K562 (cell line): ENCODE measurements around the gene SOX12. TPM values are rescaled to one million over a fixed set of nuclear protein-coding genes. Genes with fewer than 3 reads are reported as not detected.

Experiments
- ARHGAP35 ChIP-seq: fragments of 450-650 bp; IDR thresholded peaks from 2 replicates; pipeline ENCODE4 v1.6.1; 2018; ENCODE audit not compliant: partially characterized antibody
- ATF2 ChIP-seq: sonication (generic); formaldehyde crosslinking; IDR thresholded peaks from 2 replicates; pipeline ENCODE4 v1.8.1; 2022; ENCODE audit warnings: missing genetic modification reagents
- CEBPG ChIP-seq, 3 experiments: fragments of 200-800 bp in 1 of 3; sonication (Bioruptor generic) in 1 of 3; sonication (generic) in 1 of 3; formaldehyde crosslinking in 1 of 3; IDR thresholded peaks in 2 of 3; conservative IDR thresholded peaks in 1 of 3; 2 replicates each; pipeline versions ENCODE4 v1.6.1 to v1.8.0; 2016 to 2022; ENCODE audit warnings: missing compliant biosample characterization in 2 of 3, missing genetic modification characterization in 2 of 3, mild to moderate bottlenecking in 1 of 3, missing genetic modification reagents in 1 of 3
- ETV1 ChIP-seq: fragments of 450-650 bp; conservative IDR thresholded peaks from 2 replicates; pipeline ENCODE4 v1.6.1; 2016; ENCODE audit warnings: missing genetic modification characterization, control low read depth, low read depth, missing compliant biosample characterization
- HIVEP1 ChIP-seq: fragments of 250-450 bp; sonication (Bioruptor Pico); IDR thresholded peaks from 2 replicates; pipeline ENCODE4 v1.4.0; 2020; ENCODE audit warnings: mild to moderate bottlenecking
- HSF4 ChIP-seq: fragments of 250-450 bp; sonication (Bioruptor Pico); IDR thresholded peaks from 2 replicates; pipeline ENCODE4 v2.1.2; 2022; ENCODE audit warnings: mild to moderate bottlenecking, moderate library complexity, borderline replicate concordance
- KDM5B ChIP-seq: fragments of 200-600 bp; sonication (generic); IDR thresholded peaks from 2 replicates; pipeline ENCODE4 v1.6.1; 2012; ENCODE audit warnings: low read depth, mild to moderate bottlenecking, moderate library complexity, low read length, control low read depth, inconsistent platforms; ENCODE audit not compliant: insufficient replicate concordance
- KLF6 ChIP-seq: fragments of 250-450 bp; sonication (Bioruptor Pico); IDR thresholded peaks from 2 replicates; pipeline ENCODE4 v1.4.0; 2020; ENCODE audit warnings: mild to moderate bottlenecking, moderate library complexity, borderline replicate concordance
- L3MBTL2 ChIP-seq: fragments of 450-650 bp; IDR thresholded peaks from 2 replicates; pipeline ENCODE4 v1.6.1; 2016; ENCODE audit warnings: mild to moderate bottlenecking, moderate library complexity
- MBD2 ChIP-seq: sonication (generic); IDR thresholded peaks from 2 replicates; pipeline ENCODE4 v1.6.1; 2016; ENCODE audit warnings: low read depth, borderline replicate concordance
- MYC ChIP-seq, 2 experiments: fragments of 250-450 bp in 1 of 2; sonication (Bioruptor Pico) in 1 of 2; IDR thresholded peaks; 2 replicates each; pipeline versions ENCODE4 v1.5.1 to v1.6.1; 2012 to 2021; ENCODE audit warnings: low read depth in 2 of 2, borderline replicate concordance in 1 of 2, improper control_type of control experiment in 1 of 2, low read length in 1 of 2, mild to moderate bottlenecking in 1 of 2, moderate library complexity in 1 of 2
- NCOR1 ChIP-seq: fragments of 450-650 bp; IDR thresholded peaks from 2 replicates; pipeline ENCODE4 v1.6.1; 2016; ENCODE audit warnings: mild to moderate bottlenecking, moderate library complexity
- NFRKB ChIP-seq: fragments of 450-650 bp; IDR thresholded peaks from 2 replicates; pipeline ENCODE4 v1.6.1; 2016; ENCODE audit warnings: low read depth
- NFXL1 ChIP-seq: fragments of 450-650 bp; formaldehyde crosslinking; IDR thresholded peaks from 2 replicates; pipeline ENCODE4 v1.4.0; 2021; ENCODE audit warnings: mild to moderate bottlenecking
- PBX2 ChIP-seq, 2 experiments: IDR thresholded peaks in 1 of 2; conservative IDR thresholded peaks in 1 of 2; 2 replicates each; pipeline ENCODE4 v1.6.1; 2016; ENCODE audit warnings: low read depth in 2 of 2, mild to moderate bottlenecking in 1 of 2, missing compliant biosample characterization in 1 of 2, missing genetic modification characterization in 1 of 2, moderate library complexity in 1 of 2
- PHF8 ChIP-seq: fragments of 200-600 bp; sonication (generic); IDR thresholded peaks from 2 replicates; pipeline ENCODE4 v1.6.1; 2012; ENCODE audit warnings: mixed run types, mild to moderate bottlenecking, inconsistent platforms, low read length, moderate library complexity, borderline replicate concordance
- RBM34 ChIP-seq: fragments of 200-400 bp; formaldehyde crosslinking; IDR thresholded peaks from 2 replicates; pipeline ENCODE4 v1.6.1; 2018; ENCODE audit warnings: low read length, borderline replicate concordance; ENCODE audit not compliant: insufficient read depth
- SIRT6 ChIP-seq: IDR thresholded peaks from one replicate; pipeline ENCODE4 v1.6.1; 2012; ENCODE audit warnings: low read depth, mild to moderate bottlenecking, control low read depth, inconsistent platforms, low read length, moderate library complexity
- SMAD1 ChIP-seq: fragments of 150-350 bp; IDR thresholded peaks from 2 replicates; pipeline ENCODE4 v1.6.1; 2014; ENCODE audit warnings: low read length, low read depth; ENCODE audit not compliant: partially characterized antibody
- TEAD1 ChIP-seq, 2 experiments: fragments of 450-650 bp in 1 of 2; sonication (generic) in 1 of 2; formaldehyde crosslinking; IDR thresholded peaks; 2 replicates each; pipeline versions ENCODE4 v1.4.0 to v1.8.0; 2020 to 2022; ENCODE audit warnings: mild to moderate bottlenecking in 2 of 2, missing genetic modification reagents in 1 of 2
- ZFP1 ChIP-seq: fragments of 450-650 bp; formaldehyde crosslinking; IDR thresholded peaks from 2 replicates; pipeline ENCODE4 v1.4.0; 2020; ENCODE audit warnings: mild to moderate bottlenecking, mixed read lengths
- ZNF583 ChIP-seq: fragments of 250-450 bp; sonication (Bioruptor Pico); IDR thresholded peaks from 2 replicates; pipeline ENCODE4 v1.4.0; 2020
- polyA plus RNA-seq, 8 experiments: library from polyadenylated mRNA; depleted of rRNA in 4 of 8; stranded (reverse) in 5 of 8; unstranded in 3 of 8; fragments of >200 nt; fragmentation: Nextera tagmentation in 2 of 8; fragmentation: Illumina TruSeq in 1 of 8; extraction: Ambion mirVana in 2 of 8; extraction: Trizol in 1 of 8; gene quantifications; 2 replicates each; pipeline versions ENCODE4 v1.2.1 to v1.2.3, GENCODE V29; 2011 to 2014; ENCODE audit warnings: inconsistent platforms in 1 of 8, missing spikeins in 1 of 8
- total RNA-seq, 7 experiments: library from RNA; depleted of rRNA in 6 of 7; stranded (reverse); fragments of >200 nt in 6 of 7; fragmentation: Illumina TruSeq in 2 of 7; extraction: Trizol in 2 of 7; gene quantifications; 2 replicates each; pipeline versions ENCODE4 v1.2.1 to v1.2.3, GENCODE V29; 2011 to 2021; ENCODE audit warnings: low replicate concordance in 1 of 7

The SOX12 gene
- total and polyA plus RNA-seq, 9 of the 15 experiments (the other 6 are each of a cell fraction or from before 2014, with no cell fraction given), result 0.42 to 26.3 (median 2.6) TPM

GRCh38 chr20:373171-373890, 48.0 kb downstream of the SOX12 start (continued):
- TF ChIP-seq CEBPG (CRISPR knock-in tag; IDR thresholded peaks at IDR 0.05), result peak; percentile 72; the same call in 1 of the 2 replicates
- peak; percentile 78 to 95 for TF ChIP-seq CEBPG (tag; conservative IDR thresholded peaks at IDR 0.05 in 1 of 2, IDR thresholded peaks at IDR 0.05 in 1 of 2)
- TF ChIP-seq HIVEP1 (CRISPR knock-in tag), result peak; percentile 48; the same call in 1 of the 2 replicates
- no peak for TF ChIP-seq SMAD1
- TF ChIP-seq ZNF583 (CRISPR knock-in tag), result no peak
- peak; percentile 41 for TF ChIP-seq ETV1
- no peak for TF ChIP-seq RBM34
- TF ChIP-seq TEAD1 (CRISPR knock-in tag; IDR thresholded peaks at IDR 0.05), result no peak; a peak in 1 of 4 replicates
- no peak for TF ChIP-seq ARHGAP35
- TF ChIP-seq L3MBTL2, result peak; percentile 70
- peak; percentile 42; the same call in 1 of the 2 replicates for TF ChIP-seq MBD2
- peak; percentile 54 for TF ChIP-seq KDM5B
- peak; percentile 84 for TF ChIP-seq NFRKB
- TF ChIP-seq PBX2 (CRISPR knock-in tag; IDR thresholded peaks at IDR 0.05; ENCODE audit: low read depth), result no peak
- 0 out of 2 replicates have a peak, but pooled peaks have one; percentile 18 for TF ChIP-seq PBX2 (tag; conservative IDR thresholded peaks at IDR 0.05; ENCODE audit: low read depth)
- peak; percentile 18; the same call in 1 of the 2 replicates for TF ChIP-seq PHF8
- no peak for TF ChIP-seq ZFP1 (CRISPR knock-in tag)
- TF ChIP-seq ATF2 (CRISPR knock-in tag), result peak; percentile 57; the same call in 1 of the 2 replicates
- peak; percentile 13; the same call in 1 of the 2 replicates for TF ChIP-seq KLF6 (CRISPR knock-in tag)
- TF ChIP-seq HSF4 (CRISPR knock-in tag), result peak; percentile 21
- peak; percentile 69; the same call in 1 of the 2 replicates for TF ChIP-seq MYC (IDR thresholded peaks at IDR 0.05; ENCODE audit: low read depth, low read length)
- TF ChIP-seq MYC (CRISPR knock-in tag; IDR thresholded peaks at IDR 0.05; ENCODE audit: borderline replicate concordance, low read depth), result 0 out of 2 replicates have a peak, but pooled peaks have one; percentile 15
- TF ChIP-seq NCOR1, result no peak; the same call in none of the 2 replicates
- no peak for TF ChIP-seq NFXL1 (CRISPR knock-in tag)
- no peak for TF ChIP-seq SIRT6
